ENCODE results near the gene C19orf25. TPM values are rescaled to one million over a fixed set of nuclear protein-coding genes. Genes with fewer than 3 reads are reported as not detected.

C19orf25 gene
- total RNA-seq, 1 donor from 2014 or later = 38.0 TPM

- no peak overlapping the region for H3K27ac Mint-ChIP-seq (ENCODE audit: unreplicated experiment)
- no peak overlapping the region for H3K4me3 Mint-ChIP-seq (ENCODE audit: unreplicated experiment)
These were observed 54.6 kb downstream of the C19orf25 start for GRCh38 chr19:1424192-1424955.

DNA sequence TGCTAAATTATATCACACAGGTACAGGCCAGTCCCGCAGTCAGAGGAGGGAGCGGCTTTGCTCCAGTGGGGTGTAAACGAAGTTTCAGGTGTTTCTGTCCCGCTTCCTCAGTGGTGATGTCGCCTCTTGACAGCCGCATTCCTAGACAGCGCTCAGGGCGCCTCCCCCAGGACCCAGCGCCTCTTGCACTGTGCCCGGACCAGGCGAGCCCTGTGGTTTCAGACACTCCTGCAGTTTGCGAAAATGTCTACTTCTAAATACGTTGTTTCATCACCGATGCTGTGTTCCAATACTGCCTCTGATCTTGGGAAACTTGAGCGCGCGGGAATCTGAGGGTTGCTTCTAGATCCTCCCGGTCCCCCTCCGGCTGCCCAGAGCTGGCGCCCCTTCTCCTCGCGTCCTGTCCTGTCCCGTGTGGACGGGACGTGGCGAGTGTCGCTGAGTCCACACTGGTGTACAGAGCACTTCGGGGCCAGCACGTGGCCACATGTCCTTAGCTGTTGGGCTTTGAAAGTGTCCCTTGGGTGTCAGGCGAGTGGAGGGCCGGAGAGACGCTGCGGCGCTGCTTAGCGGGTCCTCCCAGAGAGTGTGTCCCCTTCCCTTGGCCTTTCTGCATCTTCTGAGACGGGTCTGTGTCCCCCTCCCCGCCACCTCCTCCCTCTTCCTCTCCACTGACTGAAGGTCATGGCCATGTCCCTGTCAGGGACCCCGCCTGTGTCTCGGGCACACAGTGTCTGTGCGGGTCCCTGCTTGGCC is 55.4 kb downstream of the C19orf25 start:
- Mint-ChIP-seq H3K27ac (ENCODE audit: unreplicated experiment) (no peak overlapping the region), H3K9me3 (ENCODE audit: unreplicated experiment) (no peaks in the 10 kb centered on the region), H3K4me1 (ENCODE audit: unreplicated experiment) (peaks cover 3% of the 10 kb centered on the region), H3K4me3 (ENCODE audit: unreplicated experiment) (no peak overlapping the region), H3K36me3 (ENCODE audit: unreplicated experiment) (peaks cover 25% of the 10 kb centered on the region), H3K27me3 (ENCODE audit: unreplicated experiment) (no peaks in the 10 kb centered on the region)
- TF ChIP-seq, protein P1, sequence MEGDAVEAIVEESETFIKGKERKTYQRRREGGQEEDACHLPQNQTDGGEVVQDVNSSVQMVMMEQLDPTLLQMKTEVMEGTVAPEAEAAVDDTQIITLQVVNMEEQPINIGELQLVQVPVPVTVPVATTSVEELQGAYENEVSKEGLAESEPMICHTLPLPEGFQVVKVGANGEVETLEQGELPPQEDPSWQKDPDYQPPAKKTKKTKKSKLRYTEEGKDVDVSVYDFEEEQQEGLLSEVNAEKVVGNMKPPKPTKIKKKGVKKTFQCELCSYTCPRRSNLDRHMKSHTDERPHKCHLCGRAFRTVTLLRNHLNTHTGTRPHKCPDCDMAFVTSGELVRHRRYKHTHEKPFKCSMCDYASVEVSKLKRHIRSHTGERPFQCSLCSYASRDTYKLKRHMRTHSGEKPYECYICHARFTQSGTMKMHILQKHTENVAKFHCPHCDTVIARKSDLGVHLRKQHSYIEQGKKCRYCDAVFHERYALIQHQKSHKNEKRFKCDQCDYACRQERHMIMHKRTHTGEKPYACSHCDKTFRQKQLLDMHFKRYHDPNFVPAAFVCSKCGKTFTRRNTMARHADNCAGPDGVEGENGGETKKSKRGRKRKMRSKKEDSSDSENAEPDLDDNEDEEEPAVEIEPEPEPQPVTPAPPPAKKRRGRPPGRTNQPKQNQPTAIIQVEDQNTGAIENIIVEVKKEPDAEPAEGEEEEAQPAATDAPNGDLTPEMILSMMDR (IDR thresholded peaks at IDR 0.05) = no peak
- no peak for DNase-seq (ENCODE audit: extremely low spot score, unreplicated experiment)

More at GRCh38 chr19:1424192-1424955, 54.6 kb downstream of the C19orf25 start:
- peaks cover 23% of the 10 kb centered on the region for H3K36me3 Mint-ChIP-seq (ENCODE audit: unreplicated experiment)
- no peak for DNase-seq (ENCODE audit: extremely low spot score, unreplicated experiment)
- H3K4me1 Mint-ChIP-seq (ENCODE audit: unreplicated experiment) = no peaks in the 10 kb centered on the region
- H3K9me3 Mint-ChIP-seq (ENCODE audit: unreplicated experiment) = no peaks in the 10 kb centered on the region
- H3K27me3 Mint-ChIP-seq (ENCODE audit: unreplicated experiment) = no peaks in the 10 kb centered on the region
- TF ChIP-seq, protein P1 (IDR thresholded peaks at IDR 0.05) = no peak

Other genes starting within 250 kb of the C19orf25 start
- gene CBARP, start 241.2 kb downstream of the C19orf25 start, total RNA-seq = 6.9 and 7.0 TPM in 2 replicates
- gene ATP5F1D, start 237.5 kb downstream of the C19orf25 start, total RNA-seq = 167 and 172 TPM in 2 replicates
- gene MIDN, start 230.6 kb downstream of the C19orf25 start, total RNA-seq = 98.1 and 103 TPM in 2 replicates
- gene CIRBP, start 209.9 kb downstream of the C19orf25 start, total RNA-seq = 401 and 408 TPM in 2 replicates
- gene FAM174C, start 203.7 kb downstream of the C19orf25 start, total RNA-seq = 35.3 and 35.8 TPM in 2 replicates
- 3.8 and 4.2 TPM in 2 replicates for gene EFNA2, start 193.3 kb downstream of the C19orf25 start, total RNA-seq
- 71.7 and 74.4 TPM in 2 replicates for gene NDUFS7, start 95.3 kb downstream of the C19orf25 start, total RNA-seq
- gene GAMT, start 77.7 kb downstream of the C19orf25 start, total RNA-seq = 31.2 and 35.3 TPM in 2 replicates
- gene DAZAP1, start 71.6 kb downstream of the C19orf25 start, total RNA-seq = 91.0 and 101 TPM in 2 replicates
- 932 and 969 TPM in 2 replicates for gene RPS15, start 40.8 kb downstream of the C19orf25 start, total RNA-seq
- gene APC2, start 29.1 kb downstream of the C19orf25 start, total RNA-seq = 1.2 and 1.5 TPM in 2 replicates
- gene PCSK4, start 11.1 kb upstream of the C19orf25 start, total RNA-seq = 3.2 and 5.7 TPM in 2 replicates
- 4.1 and 4.4 TPM in 2 replicates for gene REEP6, start 12.0 kb upstream of the C19orf25 start, total RNA-seq
- gene ADAMTSL5, start 33.8 kb upstream of the C19orf25 start, total RNA-seq = 4.4 and 6.4 TPM in 2 replicates
- 0.54 TPM in 1 of 2 replicates, not detected in the other for gene PLK5, start 44.9 kb upstream of the C19orf25 start, total RNA-seq
- gene MEX3D, start 89.1 kb upstream of the C19orf25 start, total RNA-seq = 65.5 and 67.5 TPM in 2 replicates
- gene MBD3, start 113.7 kb upstream of the C19orf25 start, total RNA-seq = 96.3 and 101 TPM in 2 replicates
- 203 and 206 TPM in 2 replicates for gene UQCR11, start 126.2 kb upstream of the C19orf25 start, total RNA-seq
- gene TCF3, start 173.4 kb upstream of the C19orf25 start, total RNA-seq = 180 and 189 TPM in 2 replicates